CD4-positive, alpha-beta T cell treated with Interleukin-15 for 1 hour (primary cell): Measurements from ENCODE around the gene ZFYVE27.

Source experiments
- DNase-seq: peaks from one replicate; pipeline ENCODE4 v3.0.0-alpha.2; 2020

ZFYVE27 gene

GRCh38 chr10:97798958-97799610, 62.2 kb downstream of the ZFYVE27 start:
- DNase-seq: no peak

- no peak for DNase-seq
These were observed 63.5 kb downstream of the ZFYVE27 start for GRCh38 chr10:97800474-97800873.

GRCh38 chr10:97801422-97801821, 64.5 kb downstream of the ZFYVE27 start:
- no peak for DNase-seq

GRCh38 chr10:97805096-97805884, 68.4 kb downstream of the ZFYVE27 start:
- DNase-seq: no peak

- DNase-seq: no peak
These were observed 69.0 kb downstream of the ZFYVE27 start for GRCh38 chr10:97805949-97806348.

- no peak for DNase-seq
These were observed 73.5 kb downstream of the ZFYVE27 start for GRCh38 chr10:97810446-97810845.
